Liver (tissue), 9 donors: ENCODE results near the gene ADAMTS14. TPM values are rescaled to one million over a fixed set of nuclear protein-coding genes. Genes with fewer than 3 reads are reported as not detected.

Source experiments
- DNase-seq: peaks from one replicate; pipeline ENCODE4 v3.0.0-alpha.2; 2017; ENCODE audit warnings: low spot score
- H3K27ac ChIP-seq, 2 donors: one replicate each; pipeline ENCODE4 v1.7.0; 2013; ENCODE audit warnings: inconsistent platforms in 2 of 2, low read length in 2 of 2, control low read depth in 1 of 2, low read depth in 1 of 2, mild to moderate bottlenecking in 1 of 2
- H3K27me3 ChIP-seq, 4 donors: one replicate each; pipeline versions ENCODE4 v1.6.1 to v1.7.0; 2013; ENCODE audit warnings: low read length in 3 of 4, inconsistent platforms in 1 of 4, mild to moderate bottlenecking in 1 of 4, moderate library complexity in 1 of 4; ENCODE audit not compliant: control insufficient read depth in 4 of 4, insufficient read depth in 4 of 4
- H3K36me3 ChIP-seq, 4 donors: one replicate each; pipeline versions ENCODE4 v1.6.1 to v1.7.0; 2013; ENCODE audit warnings: low read length in 3 of 4, mild to moderate bottlenecking in 3 of 4, low read depth in 1 of 4, moderate library complexity in 1 of 4; ENCODE audit not compliant: control insufficient read depth in 4 of 4, insufficient read depth in 3 of 4
- H3K4me1 ChIP-seq, 4 donors: one replicate each; pipeline versions ENCODE4 v1.6.1 to v1.7.0; 2013; ENCODE audit warnings: low read length in 3 of 4, mild to moderate bottlenecking in 3 of 4, moderate library complexity in 1 of 4; ENCODE audit not compliant: control insufficient read depth in 4 of 4, insufficient read depth in 4 of 4
- H3K4me3 ChIP-seq, 3 donors: one replicate each; pipeline versions ENCODE4 v1.6.1 to v1.7.0; 2013; ENCODE audit warnings: low read length in 3 of 3, control low read depth in 1 of 3, low read depth in 1 of 3, mild to moderate bottlenecking in 1 of 3
- H3K9ac ChIP-seq, 2 donors: one replicate each; pipeline ENCODE4 v1.7.0; 2013; ENCODE audit warnings: low read length in 2 of 2, mild to moderate bottlenecking in 2 of 2, moderate library complexity in 2 of 2, control low read depth in 1 of 2, low read depth in 1 of 2
- H3K9me3 ChIP-seq, 4 donors: one replicate each; pipeline versions ENCODE4 v1.6.1 to v1.7.0; 2013; ENCODE audit warnings: low read length in 3 of 4; ENCODE audit not compliant: control insufficient read depth in 4 of 4
- ATF3 ChIP-seq: IDR thresholded peaks from 2 replicates; pipeline ENCODE4 v1.6.1; 2016; ENCODE audit warnings: antibody characterized with exemption
- CTCF ChIP-seq: fragments of 150-350 bp; IDR thresholded peaks from 2 replicates; pipeline ENCODE4 v1.5.1; 2017; ENCODE audit warnings: improper control_type of control experiment, low read depth, low read length; ENCODE audit not compliant: missing input control
- EGR1 ChIP-seq, 2 donors: IDR thresholded peaks; 2 replicates each; pipeline ENCODE4 v1.6.1; 2016 to 2018; ENCODE audit warnings: antibody characterized with exemption in 2 of 2, low read depth in 2 of 2
- FOXA1 ChIP-seq: IDR thresholded peaks from 2 replicates; pipeline ENCODE4 v1.6.1; 2016; ENCODE audit warnings: antibody characterized with exemption
- FOXA2 ChIP-seq: IDR thresholded peaks from 2 replicates; pipeline ENCODE4 v1.6.1; 2016; ENCODE audit warnings: antibody characterized with exemption
- GABPA ChIP-seq, 2 donors: IDR thresholded peaks in 1 of 2; conservative IDR thresholded peaks in 1 of 2; 2 replicates each; pipeline ENCODE4 v1.6.1; 2016; ENCODE audit warnings: antibody characterized with exemption in 2 of 2, mild to moderate bottlenecking in 1 of 2, moderate library complexity in 1 of 2
- HNF4A ChIP-seq, 2 donors: conservative IDR thresholded peaks; 2 replicates each; pipeline ENCODE4 v1.6.1; 2016; ENCODE audit warnings: antibody characterized with exemption in 2 of 2, mild to moderate bottlenecking in 2 of 2
- HNF4G ChIP-seq: IDR thresholded peaks from 2 replicates; pipeline ENCODE4 v1.6.1; 2016; ENCODE audit warnings: antibody characterized with exemption
- JUND ChIP-seq, 2 donors: IDR thresholded peaks; 2 replicates each; pipeline ENCODE4 v1.6.1; 2016; ENCODE audit warnings: antibody characterized with exemption in 2 of 2
- MAX ChIP-seq: IDR thresholded peaks from 2 replicates; pipeline ENCODE4 v1.6.1; 2016; ENCODE audit warnings: antibody characterized with exemption
- RAD21 ChIP-seq, 2 donors: IDR thresholded peaks; 2 replicates each; pipeline ENCODE4 v1.6.1; 2016; ENCODE audit warnings: antibody characterized with exemption in 2 of 2, mild to moderate bottlenecking in 2 of 2
- REST ChIP-seq: IDR thresholded peaks from 2 replicates; pipeline ENCODE4 v1.6.1; 2016; ENCODE audit warnings: antibody characterized with exemption, mild to moderate bottlenecking
- RXRA ChIP-seq, 2 donors: IDR thresholded peaks; 2 replicates each; pipeline ENCODE4 v1.6.1; 2017 to 2018; ENCODE audit warnings: antibody characterized with exemption in 2 of 2, mild to moderate bottlenecking in 1 of 2
- SP1 ChIP-seq: IDR thresholded peaks from 2 replicates; pipeline ENCODE4 v1.6.1; 2018; ENCODE audit warnings: antibody characterized with exemption, mild to moderate bottlenecking
- TAF1 ChIP-seq: conservative IDR thresholded peaks from 2 replicates; pipeline ENCODE4 v1.6.1; 2016; ENCODE audit warnings: antibody characterized with exemption, mild to moderate bottlenecking
- YY1 ChIP-seq: IDR thresholded peaks from 2 replicates; pipeline ENCODE4 v1.6.1; 2016; ENCODE audit warnings: antibody characterized with exemption, mild to moderate bottlenecking
- ZBTB33 ChIP-seq: IDR thresholded peaks from 2 replicates; pipeline ENCODE4 v1.6.1; 2016; ENCODE audit warnings: antibody characterized with exemption
- WGBS: extraction: QIAGEN DNeasy Blood & Tissue Kit; methylation state at CpG from one replicate; pipeline ENCODE4 v1.1.7; 2013; 5-methylcytosine and 5-hydroxymethylcytosine counted together
- polyA plus RNA-seq, 2 donors: library from polyadenylated mRNA; stranded (reverse) in 1 of 2; unstranded in 1 of 2; fragments of 200-250 nt in 1 of 2; fragments of >200 nt in 1 of 2; fragmentation: Nextera tagmentation in 1 of 2; extraction: Ambion mirVana in 1 of 2; gene quantifications; one replicate each; pipeline versions ENCODE4 v1.2.1 to v1.2.3, GENCODE V29; 2013 to 2015
- total RNA-seq, 2 donors: library from RNA; depleted of rRNA; stranded (reverse); fragments of >200 nt; gene quantifications; one replicate each; pipeline ENCODE4 v1.2.3, GENCODE V29; 2014
- donor health status: healthy.
- donor health status: healthy.
- donor health status: healthy.
- donor health status: healthy.
- donor health status: healthy.

The ADAMTS14 gene
- total and polyA plus RNA-seq, 4 donors: 0.09 to 0.33 (median 0.13) TPM

- TF ChIP-seq CTCF (no peak), TAF1 (no peak), EGR1 (IDR thresholded peaks at IDR 0.05; ENCODE audit: low read depth in 2 of 2) (no peak), ZBTB33 (no peak), HNF4A (conservative IDR thresholded peaks at IDR 0.05) (no peak)
These were observed 22.3 kb downstream of the ADAMTS14 start (continued) for GRCh38 chr10:70694418-70695141.

GRCh38 chr10:70695241-70696030 lies 23.1 kb downstream of the ADAMTS14 start:
- Histone ChIP-seq H3K4me1 (no peaks in the 10 kb centered on the region), H3K27ac (no peak overlapping the region), H3K36me3 (no peaks in the 10 kb centered on the region), H3K9ac (no peak overlapping the region), H3K4me3 (no peak overlapping the region), H3K27me3 (no peaks in the 10 kb centered on the region), H3K9me3 (no peaks in the 10 kb centered on the region)
- DNase-seq: no peak
- TF ChIP-seq REST (no peak), MAX (no peak), HNF4G (no peak), CTCF (no peak), JUND (IDR thresholded peaks at IDR 0.05) (no peak), RXRA (IDR thresholded peaks at IDR 0.05) (no peak), GABPA (IDR thresholded peaks at IDR 0.05 in 1 of 2, conservative IDR thresholded peaks at IDR 0.05 in 1 of 2) (no peak), TAF1 (no peak), HNF4A (conservative IDR thresholded peaks at IDR 0.05) (no peak), ATF3 (no peak), FOXA1 (no peak), YY1 (no peak), FOXA2 (no peak), EGR1 (IDR thresholded peaks at IDR 0.05; ENCODE audit: low read depth in 2 of 2) (no peak), SP1 (no peak), RAD21 (IDR thresholded peaks at IDR 0.05) (no peak)
- 68% methylated on average over 3 of the region's 3 CpGs for WGBS
